ENCODE data around the gene PLA2G4E.

The PLA2G4E gene

DNA sequence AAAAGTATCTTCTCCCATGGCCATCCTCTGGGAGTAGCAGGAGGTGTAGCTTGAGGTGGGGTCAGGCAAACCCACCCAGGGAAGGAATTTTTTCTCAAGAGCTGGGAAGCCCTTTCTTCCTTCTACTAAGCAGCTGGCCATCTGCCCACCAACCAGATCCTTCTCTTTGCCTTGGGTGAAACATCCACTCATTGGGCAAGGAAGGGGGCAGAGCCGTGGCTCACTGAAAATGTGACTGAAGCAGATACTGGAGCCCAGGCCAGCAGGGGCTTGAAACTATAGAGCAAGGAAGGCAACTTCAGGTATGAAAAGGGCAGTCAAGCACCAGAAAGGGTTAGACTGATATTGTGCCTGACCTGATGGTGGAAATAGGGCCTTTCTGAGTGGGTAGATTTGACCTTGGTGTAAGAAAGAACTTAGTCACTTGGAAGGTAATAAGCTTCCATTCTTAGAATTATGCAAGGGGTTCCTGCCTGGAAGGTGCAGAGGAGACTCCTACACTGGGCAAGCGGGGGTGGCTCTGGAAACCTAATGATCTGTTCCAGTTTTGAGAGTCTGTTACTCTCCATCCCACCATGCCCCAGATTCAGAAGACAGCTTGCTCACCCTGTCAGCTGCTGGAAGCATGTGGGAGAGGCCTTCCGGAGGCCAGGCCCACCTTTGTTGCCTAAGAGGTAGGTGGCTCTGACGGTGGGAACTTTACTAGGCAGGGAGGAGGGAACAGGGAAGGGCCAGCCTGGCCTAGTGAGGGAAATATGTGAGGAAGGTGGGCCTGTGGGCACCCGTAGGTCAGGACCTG is 22.0 kb upstream of the PLA2G4E start:
- Histone ChIP-seq H3K27ac (no peak overlapping the region), H3K4me1 (ENCODE audit: control insufficient read depth in 1 of 2, insufficient read depth in 1 of 2, low read depth in 1 of 2, low read length in 1 of 2) (no peaks in the 10 kb centered on the region), H3K4me3 (ENCODE audit: low read depth in 1 of 2, low read length in 1 of 2) (no peak overlapping the region), H3K36me3 (no peaks in the 10 kb centered on the region), H3K27me3 (no peaks in the 10 kb centered on the region), H3K9me3 (no peaks in the 10 kb centered on the region)
- TF ChIP-seq, protein P1, sequence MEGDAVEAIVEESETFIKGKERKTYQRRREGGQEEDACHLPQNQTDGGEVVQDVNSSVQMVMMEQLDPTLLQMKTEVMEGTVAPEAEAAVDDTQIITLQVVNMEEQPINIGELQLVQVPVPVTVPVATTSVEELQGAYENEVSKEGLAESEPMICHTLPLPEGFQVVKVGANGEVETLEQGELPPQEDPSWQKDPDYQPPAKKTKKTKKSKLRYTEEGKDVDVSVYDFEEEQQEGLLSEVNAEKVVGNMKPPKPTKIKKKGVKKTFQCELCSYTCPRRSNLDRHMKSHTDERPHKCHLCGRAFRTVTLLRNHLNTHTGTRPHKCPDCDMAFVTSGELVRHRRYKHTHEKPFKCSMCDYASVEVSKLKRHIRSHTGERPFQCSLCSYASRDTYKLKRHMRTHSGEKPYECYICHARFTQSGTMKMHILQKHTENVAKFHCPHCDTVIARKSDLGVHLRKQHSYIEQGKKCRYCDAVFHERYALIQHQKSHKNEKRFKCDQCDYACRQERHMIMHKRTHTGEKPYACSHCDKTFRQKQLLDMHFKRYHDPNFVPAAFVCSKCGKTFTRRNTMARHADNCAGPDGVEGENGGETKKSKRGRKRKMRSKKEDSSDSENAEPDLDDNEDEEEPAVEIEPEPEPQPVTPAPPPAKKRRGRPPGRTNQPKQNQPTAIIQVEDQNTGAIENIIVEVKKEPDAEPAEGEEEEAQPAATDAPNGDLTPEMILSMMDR (IDR thresholded peaks at IDR 0.05), result no peak

DNA sequence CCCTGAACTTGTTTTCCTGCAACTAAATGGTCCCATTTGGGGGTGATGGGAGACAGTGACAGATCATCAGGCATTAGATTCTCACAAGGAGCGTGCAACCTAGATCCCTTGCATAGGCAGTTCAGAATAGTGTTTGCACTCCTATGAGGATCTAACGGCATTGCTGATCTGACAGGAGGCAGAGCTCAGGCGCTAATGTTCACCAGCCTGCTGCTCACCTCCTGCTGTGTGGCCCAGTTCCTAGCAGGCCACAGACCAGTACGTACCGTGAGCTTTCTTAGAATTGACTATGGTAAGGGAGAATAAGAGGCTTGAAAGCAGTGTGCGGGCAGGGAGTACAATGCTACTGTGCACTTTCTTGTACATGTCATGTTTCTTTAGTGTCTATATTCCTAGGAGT is 17.6 kb upstream of the PLA2G4E start:
- no peak overlapping the region for H3K27ac ChIP-seq
- H3K27me3 ChIP-seq, result no peaks in the 10 kb centered on the region
- no peak overlapping the region for H3K4me3 ChIP-seq (ENCODE audit: low read depth in 1 of 2, low read length in 1 of 2)
- TF ChIP-seq, protein P1 (IDR thresholded peaks at IDR 0.05), result no peak
- H3K36me3 ChIP-seq, result no peaks in the 10 kb centered on the region
- no peaks in the 10 kb centered on the region for H3K9me3 ChIP-seq
- H3K4me1 ChIP-seq (ENCODE audit: control insufficient read depth in 1 of 2, insufficient read depth in 1 of 2, low read depth in 1 of 2, low read length in 1 of 2), result peaks cover 12% of the 10 kb centered on the region in 2 experiments

DNA sequence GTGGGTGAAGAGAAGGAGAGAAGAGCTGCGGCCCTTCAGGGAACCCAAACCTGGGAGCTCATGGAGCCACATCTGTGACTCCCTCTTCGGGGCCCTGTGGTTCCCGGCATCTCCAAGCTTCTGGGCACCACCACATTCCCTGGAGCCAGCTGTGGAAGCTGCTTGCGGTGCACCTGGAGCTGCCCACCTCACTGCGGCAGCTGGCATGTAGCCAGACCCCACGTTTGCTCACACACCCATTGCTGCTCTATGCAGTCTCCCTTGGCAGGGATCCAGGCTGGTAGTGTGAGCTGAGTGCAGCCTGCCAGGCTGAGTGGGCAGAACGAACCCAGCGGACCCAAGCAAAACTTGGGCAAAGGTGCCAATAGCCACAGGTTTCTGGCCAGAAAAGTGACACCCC is 16.8 kb upstream of the PLA2G4E start:
- TF ChIP-seq, protein P1 (IDR thresholded peaks at IDR 0.05), result no peak
- Histone ChIP-seq H3K4me3 (ENCODE audit: low read depth in 1 of 2, low read length in 1 of 2) (no peak overlapping the region), H3K9me3 (no peaks in the 10 kb centered on the region), H3K4me1 (ENCODE audit: control insufficient read depth in 1 of 2, insufficient read depth in 1 of 2, low read depth in 1 of 2, low read length in 1 of 2) (peaks cover 12% of the 10 kb centered on the region in 2 experiments), H3K27me3 (no peaks in the 10 kb centered on the region), H3K36me3 (no peaks in the 10 kb centered on the region), H3K27ac (no peak overlapping the region)

DNA sequence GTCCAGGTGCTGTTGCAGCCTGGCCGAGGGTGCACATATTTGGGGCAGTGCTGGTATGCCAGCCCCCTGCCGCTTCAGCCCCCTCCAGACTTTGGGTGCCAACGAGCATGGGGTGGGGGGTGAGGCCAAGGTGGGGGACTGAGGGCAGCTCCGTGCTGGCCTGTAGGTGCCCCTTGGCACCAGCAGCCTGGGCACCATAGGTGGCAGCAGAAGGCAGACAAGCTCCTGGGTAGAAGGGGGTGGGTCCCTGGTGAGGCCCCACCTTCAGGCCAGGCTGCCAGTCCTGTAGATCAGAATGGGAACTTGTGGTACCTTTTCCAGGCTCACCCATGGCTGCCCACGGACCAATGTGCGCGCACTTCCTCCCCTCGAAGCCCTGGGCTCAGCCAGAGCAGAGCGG is 16.1 kb upstream of the PLA2G4E start:
- H3K36me3 ChIP-seq, result no peaks in the 10 kb centered on the region
- no peak overlapping the region for H3K27ac ChIP-seq
- H3K4me3 ChIP-seq (ENCODE audit: low read depth in 1 of 2, low read length in 1 of 2), result no peak overlapping the region
- no peaks in the 10 kb centered on the region for H3K9me3 ChIP-seq
- H3K27me3 ChIP-seq, result peaks cover 3% of the 10 kb centered on the region
- peaks cover 12% of the 10 kb centered on the region in 2 experiments for H3K4me1 ChIP-seq (ENCODE audit: control insufficient read depth in 1 of 2, insufficient read depth in 1 of 2, low read depth in 1 of 2, low read length in 1 of 2)
- TF ChIP-seq, protein P1 (IDR thresholded peaks at IDR 0.05), result no peak

DNA sequence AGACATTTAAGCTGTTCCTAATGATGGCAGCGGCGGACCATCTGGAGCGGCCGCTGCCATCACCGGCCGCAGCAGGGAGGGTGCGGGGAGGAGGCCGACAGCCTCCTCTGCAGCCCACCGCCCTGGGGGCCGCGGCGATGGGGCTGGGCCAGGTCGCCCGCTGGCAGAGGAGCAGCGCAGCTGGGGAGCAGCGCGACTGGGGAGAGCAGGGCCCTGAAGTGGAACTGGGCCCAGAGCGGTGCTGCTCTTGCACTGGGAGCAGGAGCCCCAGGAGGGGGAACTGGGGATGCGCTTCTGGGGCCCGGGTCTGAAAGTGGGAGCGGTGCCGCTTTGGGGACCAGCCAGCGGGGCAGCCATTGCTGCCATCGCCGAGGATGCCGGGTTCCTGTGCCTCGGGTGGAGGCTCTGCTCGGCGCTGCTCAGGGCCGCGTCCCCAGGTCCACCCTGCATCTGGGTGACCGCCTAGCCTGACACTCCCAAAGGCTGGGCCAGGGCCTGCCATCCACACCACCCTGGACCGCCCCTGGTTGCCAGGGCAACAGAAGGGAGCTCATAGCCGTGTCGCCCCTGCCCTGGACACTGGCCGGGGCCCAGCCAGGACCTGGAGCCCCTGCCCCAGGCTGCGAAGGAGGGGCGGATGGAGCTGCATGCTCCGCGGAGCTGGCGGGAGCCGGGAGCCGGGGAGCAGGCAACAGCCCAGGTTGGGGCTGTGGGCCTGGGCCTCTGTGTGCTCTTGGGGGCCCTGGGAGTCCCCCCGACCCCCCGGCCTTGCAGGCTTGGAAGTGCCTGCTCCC is 15.5 kb upstream of the PLA2G4E start:
- TF ChIP-seq, protein P1 (IDR thresholded peaks at IDR 0.05), result no peak
- H3K4me3 ChIP-seq (ENCODE audit: low read depth in 1 of 2, low read length in 1 of 2), result no peak overlapping the region
- no peaks in the 10 kb centered on the region for H3K36me3 ChIP-seq
- H3K4me1 ChIP-seq (ENCODE audit: control insufficient read depth in 1 of 2, insufficient read depth in 1 of 2, low read depth in 1 of 2, low read length in 1 of 2), result peaks cover 12% of the 10 kb centered on the region in 2 experiments
- H3K27ac ChIP-seq, result no peak overlapping the region
- H3K9me3 ChIP-seq, result no peaks in the 10 kb centered on the region
- H3K27me3 ChIP-seq, result peaks cover 3% of the 10 kb centered on the region

All from neutrophil (primary cell).